ENCODE measurements around the gene PDXP.

GRCh38 chr22:37663521-37664140, 5.1 kb downstream of the PDXP start:
- TF ChIP-seq, protein P1, sequence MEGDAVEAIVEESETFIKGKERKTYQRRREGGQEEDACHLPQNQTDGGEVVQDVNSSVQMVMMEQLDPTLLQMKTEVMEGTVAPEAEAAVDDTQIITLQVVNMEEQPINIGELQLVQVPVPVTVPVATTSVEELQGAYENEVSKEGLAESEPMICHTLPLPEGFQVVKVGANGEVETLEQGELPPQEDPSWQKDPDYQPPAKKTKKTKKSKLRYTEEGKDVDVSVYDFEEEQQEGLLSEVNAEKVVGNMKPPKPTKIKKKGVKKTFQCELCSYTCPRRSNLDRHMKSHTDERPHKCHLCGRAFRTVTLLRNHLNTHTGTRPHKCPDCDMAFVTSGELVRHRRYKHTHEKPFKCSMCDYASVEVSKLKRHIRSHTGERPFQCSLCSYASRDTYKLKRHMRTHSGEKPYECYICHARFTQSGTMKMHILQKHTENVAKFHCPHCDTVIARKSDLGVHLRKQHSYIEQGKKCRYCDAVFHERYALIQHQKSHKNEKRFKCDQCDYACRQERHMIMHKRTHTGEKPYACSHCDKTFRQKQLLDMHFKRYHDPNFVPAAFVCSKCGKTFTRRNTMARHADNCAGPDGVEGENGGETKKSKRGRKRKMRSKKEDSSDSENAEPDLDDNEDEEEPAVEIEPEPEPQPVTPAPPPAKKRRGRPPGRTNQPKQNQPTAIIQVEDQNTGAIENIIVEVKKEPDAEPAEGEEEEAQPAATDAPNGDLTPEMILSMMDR (IDR thresholded peaks at IDR 0.05): no peak
- no peak for TF ChIP-seq POLR2A (IDR thresholded peaks at IDR 0.05)
